WTC11 (cell line): ENCODE measurements around the gene ZDHHC14. TPM values are rescaled to one million over a fixed set of nuclear protein-coding genes. Genes with fewer than 3 reads are reported as not detected.

Experiments used
- ATAC-seq: fragments of 200-7000 bp; cut with Tn5 transposase; 2 replicates; pipeline ENCODE4 v1.10.0; 2021; ENCODE audit warnings: mild to moderate bottlenecking, moderate library complexity
- CTCF ChIA-PET: fragments of 300-600 bp; sonication (Branson Sonifier 250); formaldehyde crosslinking; loops from one replicate; lab custom pipeline; 2021; ENCODE audit warnings: antibody characterized with exemption; lab: Charles Lee
- POLR2A ChIA-PET: fragments of 350-600 bp; sonication (Branson Sonifier 250); formaldehyde crosslinking; loops from one replicate; lab custom pipeline; 2021; ENCODE audit warnings: antibody characterized with exemption; lab: Charles Lee
- DNase-seq: peaks from one replicate; pipeline ENCODE4 v3.0.0; 2021; ENCODE audit warnings: low spot score
- H3K27ac Mint-ChIP-seq: 2 replicates; pipeline ENCODE4 v1.8.0; 2021; ENCODE audit warnings: mixed read lengths
- H3K27me3 Mint-ChIP-seq: 2 replicates; pipeline ENCODE4 v1.8.0; 2021; ENCODE audit warnings: low read depth, mild to moderate bottlenecking, moderate library complexity, mixed read lengths
- H3K36me3 Mint-ChIP-seq: 2 replicates; pipeline ENCODE4 v1.8.0; 2021; ENCODE audit warnings: mixed read lengths
- H3K4me1 Mint-ChIP-seq: 2 replicates; pipeline ENCODE4 v1.8.0; 2022; ENCODE audit warnings: mixed read lengths
- H3K4me3 Mint-ChIP-seq: 2 replicates; pipeline ENCODE4 v1.8.0; 2021; ENCODE audit warnings: mild to moderate bottlenecking, moderate library complexity, mixed read lengths
- H3K9me3 Mint-ChIP-seq: 2 replicates; pipeline ENCODE4 v1.8.0; 2021; ENCODE audit warnings: mixed read lengths
- AR ChIP-seq: fragments of 250-450 bp; sonication (Bioruptor Pico); IDR thresholded peaks from 2 replicates; pipeline ENCODE4 v1.9.0; 2021; ENCODE audit warnings: mild to moderate bottlenecking
- ARID4B ChIP-seq: sonication (generic); formaldehyde crosslinking; IDR thresholded peaks from 2 replicates; pipeline ENCODE4 v1.8.0; 2023; ENCODE audit warnings: missing genetic modification reagents, mild to moderate bottlenecking, borderline replicate concordance
- ATF1 ChIP-seq: sonication (generic); formaldehyde crosslinking; IDR thresholded peaks from 2 replicates; pipeline ENCODE4 v1.8.1; 2023; ENCODE audit warnings: mild to moderate bottlenecking, moderate library complexity, missing genetic modification reagents
- CDX4 ChIP-seq: fragments of 250-450 bp; sonication (Bioruptor Pico); IDR thresholded peaks from 2 replicates; pipeline ENCODE4 v1.9.0; 2021; ENCODE audit warnings: moderate library complexity, mild to moderate bottlenecking, inconsistent platforms, borderline replicate concordance
- E2F5 ChIP-seq: sonication (generic); formaldehyde crosslinking; IDR thresholded peaks from 2 replicates; pipeline ENCODE4 v1.8.1; 2022; ENCODE audit warnings: mild to moderate bottlenecking, moderate library complexity, missing genetic modification reagents
- FOXJ3 ChIP-seq: sonication (generic); formaldehyde crosslinking; IDR thresholded peaks from 2 replicates; pipeline ENCODE4 v1.9.0; 2021; ENCODE audit warnings: missing genetic modification reagents, mild to moderate bottlenecking, borderline replicate concordance
- FOXP1 ChIP-seq: sonication (generic); formaldehyde crosslinking; IDR thresholded peaks from 2 replicates; pipeline ENCODE4 v1.8.0; 2022; ENCODE audit warnings: missing genetic modification reagents, mild to moderate bottlenecking, moderate library complexity, borderline replicate concordance
- GTF2I ChIP-seq: fragments of 250-450 bp; sonication (Bioruptor Pico); conservative IDR thresholded peaks from 2 replicates; pipeline ENCODE4 v1.4.0; 2021; ENCODE audit warnings: mild to moderate bottlenecking
- JAZF1 ChIP-seq: fragments of 250-450 bp; sonication (Bioruptor Pico); IDR thresholded peaks from 2 replicates; pipeline ENCODE4 v1.9.0; 2021; ENCODE audit warnings: moderate library complexity, mild to moderate bottlenecking, inconsistent platforms
- MYBL2 ChIP-seq: sonication (generic); formaldehyde crosslinking; IDR thresholded peaks from 2 replicates; pipeline ENCODE4 v1.8.1; 2023; ENCODE audit warnings: mild to moderate bottlenecking, moderate library complexity, missing genetic modification reagents
- NFYB ChIP-seq: sonication (generic); formaldehyde crosslinking; conservative IDR thresholded peaks from 2 replicates; pipeline ENCODE4 v1.8.0; 2022; ENCODE audit warnings: low read depth, missing genetic modification reagents
- NR2C2 ChIP-seq: sonication (generic); formaldehyde crosslinking; IDR thresholded peaks from 2 replicates; pipeline ENCODE4 v1.8.0; 2022; ENCODE audit warnings: mild to moderate bottlenecking, missing genetic modification reagents
- PREB ChIP-seq: sonication (generic); formaldehyde crosslinking; IDR thresholded peaks from 2 replicates; pipeline ENCODE4 v1.8.1; 2022; ENCODE audit warnings: mild to moderate bottlenecking, missing genetic modification reagents, moderate library complexity, borderline replicate concordance
- SP1 ChIP-seq: sonication (generic); formaldehyde crosslinking; conservative IDR thresholded peaks from 2 replicates; pipeline ENCODE4 v1.8.1; 2022; ENCODE audit warnings: missing genetic modification reagents
- STAT6 ChIP-seq: sonication (generic); formaldehyde crosslinking; conservative IDR thresholded peaks from 2 replicates; pipeline ENCODE4 v1.8.1; 2023; ENCODE audit warnings: mild to moderate bottlenecking, low read depth, missing genetic modification reagents, moderate library complexity
- ZMAT4 ChIP-seq: fragments of 250-450 bp; sonication (Bioruptor Pico); IDR thresholded peaks from 2 replicates; pipeline ENCODE4 v1.9.0; 2021; ENCODE audit warnings: mild to moderate bottlenecking
- ZNF281 ChIP-seq: sonication (generic); formaldehyde crosslinking; IDR thresholded peaks from 2 replicates; pipeline ENCODE4 v1.8.0; 2023; ENCODE audit warnings: mild to moderate bottlenecking, missing genetic modification reagents
- ZNF416 ChIP-seq: fragments of 250-450 bp; sonication (Bioruptor Pico); IDR thresholded peaks from 2 replicates; pipeline ENCODE4 v1.9.0; 2021; ENCODE audit warnings: mild to moderate bottlenecking, inconsistent platforms
- total RNA-seq: library from RNA; stranded (reverse); gene quantifications from 3 replicates; pipeline ENCODE4 v1.2.3, GENCODE V29; 2021

ZDHHC14 gene
- total RNA-seq, 1 experiment from 2014 or later, result 6.6 TPM

GRCh38 chr6:157625764-157626163, 244.8 kb downstream of the ZDHHC14 start (continued):
- TF ChIP-seq PREB (CRISPR knock-in tag) (no peak), SP1 (CRISPR knock-in tag) (no peak)

- ATAC-seq, result no peak
- H3K27ac Mint-ChIP-seq, result no peak overlapping the region
- CTCF ChIA-PET, result interaction anchor here (0.7 to 1.7 kb wide), 2 partner anchors 10 to 1917 kb away, joined by 3 read pairs; no protein-coding TSS in a partner anchor
- peaks cover 4% of the 10 kb centered on the region for H3K9me3 Mint-ChIP-seq
- H3K27me3 Mint-ChIP-seq, result no peaks in the 10 kb centered on the region
- no peak for DNase-seq
- peaks cover 36% of the 10 kb centered on the region for H3K4me1 Mint-ChIP-seq
- POLR2A ChIA-PET, result no interaction called here
- no peak overlapping the region for H3K4me3 Mint-ChIP-seq
- peaks cover 3% of the 10 kb centered on the region; the same call in 1 of the 2 replicates for H3K36me3 Mint-ChIP-seq
- no peak for TF ChIP-seq FOXJ3 (CRISPR knock-in tag)
- no peak for TF ChIP-seq E2F5
- no peak for TF ChIP-seq ZNF281 (CRISPR knock-in tag)
- no peak for TF ChIP-seq JAZF1 (CRISPR knock-in tag)
- TF ChIP-seq AR (CRISPR knock-in tag), result no peak
- TF ChIP-seq STAT6 (CRISPR knock-in tag), result no peak
- no peak for TF ChIP-seq ZNF416 (CRISPR knock-in tag)
- no peak for TF ChIP-seq NFYB (CRISPR knock-in tag)
- TF ChIP-seq ARID4B, result no peak
- TF ChIP-seq CDX4 (CRISPR knock-in tag), result no peak
- no peak for TF ChIP-seq GTF2I (CRISPR knock-in tag)
- TF ChIP-seq ATF1 (CRISPR knock-in tag), result no peak
- no peak for TF ChIP-seq NR2C2 (CRISPR knock-in tag)
- TF ChIP-seq MYBL2 (CRISPR knock-in tag), result no peak
- no peak for TF ChIP-seq FOXP1 (CRISPR knock-in tag)
- TF ChIP-seq ZMAT4 (CRISPR knock-in tag), result no peak
Measured at GRCh38 chr6:157627195-157627966, 246.4 kb downstream of the ZDHHC14 start.
